ENCODE results near the gene SMIM30.
"Not testable (repeated sequence)": the region's sequence is repeated elsewhere in the genome, so short reads cannot be mapped to it uniquely, and the experiment has no call there.

Gene SMIM30

GRCh38 chr7:113118074-113118959 is at the start of gene SMIM30:
TSS of gene SMIM30 (minus strand) at chr7:113118554. CDS start at chr7:113117578, 976 bp downstream.
- DNase-seq (ENCODE audit: low spot score), result peak; percentile 90

GRCh38 chr7:113166176-113166575 is 47.8 kb upstream of the SMIM30 start:
- DNase-seq (ENCODE audit: low spot score), result not testable (repeated sequence)

- DNase-seq (ENCODE audit: low spot score), result no peak
These were observed 42.7 kb upstream of the SMIM30 start for GRCh38 chr7:113161050-113161449.

- DNase-seq (ENCODE audit: low spot score), result peak; percentile 43
These were observed 41.5 kb upstream of the SMIM30 start for GRCh38 chr7:113159746-113160339.

GRCh38 chr7:113158756-113159155 is 40.4 kb upstream of the SMIM30 start:
- DNase-seq (ENCODE audit: low spot score), result no peak

- DNase-seq (ENCODE audit: low spot score), result no peak
These were observed 35.8 kb upstream of the SMIM30 start for GRCh38 chr7:113154117-113154516.

GRCh38 chr7:113144817-113145216 is 26.5 kb upstream of the SMIM30 start:
- DNase-seq (ENCODE audit: low spot score), result no peak

- no peak for DNase-seq (ENCODE audit: low spot score)
These were observed 25.3 kb upstream of the SMIM30 start for GRCh38 chr7:113143486-113144257.

- no peak for DNase-seq (ENCODE audit: low spot score)
These were observed 24.2 kb upstream of the SMIM30 start for GRCh38 chr7:113142385-113143119.

GRCh38 chr7:113141803-113142202 is 23.4 kb upstream of the SMIM30 start:
- DNase-seq (ENCODE audit: low spot score), result no peak

GRCh38 chr7:113140956-113141355 is 22.6 kb upstream of the SMIM30 start:
- DNase-seq (ENCODE audit: low spot score), result no peak

GRCh38 chr7:113137241-113137640 is 18.9 kb upstream of the SMIM30 start:
- no peak for DNase-seq (ENCODE audit: low spot score)

- DNase-seq (ENCODE audit: low spot score), result no peak
These were observed 15.7 kb upstream of the SMIM30 start for GRCh38 chr7:113134025-113134424.

- no peak for DNase-seq (ENCODE audit: low spot score)
These were observed 13.0 kb upstream of the SMIM30 start for GRCh38 chr7:113131367-113131766.

- DNase-seq (ENCODE audit: low spot score), result no peak
These were observed 9.7 kb upstream of the SMIM30 start for GRCh38 chr7:113128031-113128430.

GRCh38 chr7:113125728-113126127 is 7.4 kb upstream of the SMIM30 start:
- DNase-seq (ENCODE audit: low spot score), result no peak

- DNase-seq (ENCODE audit: low spot score), result no peak
These were observed 4.4 kb upstream of the SMIM30 start for GRCh38 chr7:113122744-113123143.

GRCh38 chr7:113120647-113121046 is 2.3 kb upstream of the SMIM30 start:
- no peak for DNase-seq (ENCODE audit: low spot score)

GRCh38 chr7:113119429-113119828 is 1.1 kb upstream of the SMIM30 start:
- no peak for DNase-seq (ENCODE audit: low spot score)

GRCh38 chr7:113117374-113117774 is 980 bp downstream of the SMIM30 start:
- not testable (repeated sequence) for DNase-seq (ENCODE audit: low spot score)

- no peak for DNase-seq (ENCODE audit: low spot score)
These were observed 4.4 kb downstream of the SMIM30 start for GRCh38 chr7:113113912-113114311.

GRCh38 chr7:113109718-113110117 is 8.6 kb downstream of the SMIM30 start:
- DNase-seq (ENCODE audit: low spot score), result no peak

All from SW480 (cell line).